IMR-90 (cell line): ENCODE results near the gene DEFB121.

Source experiments
- BHLHE40 ChIP-seq: fragments of 150-350 bp; IDR thresholded peaks from 2 replicates; pipeline ENCODE4 v1.6.1; 2016; ENCODE audit warnings: mild to moderate bottlenecking, low read depth, low read length
- CEBPB ChIP-seq: IDR thresholded peaks from 2 replicates; pipeline ENCODE4 v1.6.1; 2012; ENCODE audit warnings: low read depth, low read length, improper control_type of control experiment
- CTCF ChIP-seq: conservative IDR thresholded peaks from 2 replicates; pipeline ENCODE4 v1.5.1; 2012; ENCODE audit warnings: mild to moderate bottlenecking, low read depth, low read length, improper control_type of control experiment
- ELK1 ChIP-seq: fragments of 150-350 bp; IDR thresholded peaks from 2 replicates; pipeline ENCODE4 v1.6.1; 2016; ENCODE audit warnings: low read depth, mild to moderate bottlenecking, low read length, moderate library complexity, borderline replicate concordance
- FOS ChIP-seq: fragments of 150-350 bp; IDR thresholded peaks from 2 replicates; pipeline ENCODE4 v1.6.1; 2016; ENCODE audit warnings: low read depth, low read length
- MAFK ChIP-seq: IDR thresholded peaks from 2 replicates; pipeline ENCODE4 v1.6.1; 2012; ENCODE audit warnings: low read depth, low read length, improper control_type of control experiment
- MAZ ChIP-seq: IDR thresholded peaks from 2 replicates; pipeline ENCODE4 v1.6.1; 2012; ENCODE audit warnings: low read depth, mild to moderate bottlenecking, low read length, improper control_type of control experiment, moderate library complexity, borderline replicate concordance
- NFE2L2 ChIP-seq: fragments of 150-350 bp; IDR thresholded peaks from 2 replicates; pipeline ENCODE4 v1.6.1; 2016; ENCODE audit warnings: low read depth, mild to moderate bottlenecking, low read length
- POLR2A ChIP-seq: IDR thresholded peaks from 2 replicates; pipeline ENCODE4 v1.6.1; 2012; ENCODE audit warnings: mild to moderate bottlenecking, low read depth, low read length
- RAD21 ChIP-seq: IDR thresholded peaks from 2 replicates; pipeline ENCODE4 v1.6.1; 2012; ENCODE audit warnings: low read length, improper control_type of control experiment
- RFX5 ChIP-seq: IDR thresholded peaks from 2 replicates; pipeline ENCODE4 v1.8.0; 2012; ENCODE audit warnings: low read depth, mild to moderate bottlenecking, low read length, moderate library complexity
- SMC3 ChIP-seq: fragments of 150-350 bp; IDR thresholded peaks from 2 replicates; pipeline ENCODE4 v1.6.1; 2016; ENCODE audit warnings: low read depth, mild to moderate bottlenecking, antibody characterized with exemption, low read length, moderate library complexity
- USF2 ChIP-seq: fragments of 150-350 bp; IDR thresholded peaks from 2 replicates; pipeline ENCODE4 v1.6.1; 2017; ENCODE audit warnings: mild to moderate bottlenecking, antibody characterized with exemption, low read length, low read depth

- no peak for TF ChIP-seq POLR2A
- TF ChIP-seq CTCF, result no peak
- no peak for TF ChIP-seq RAD21
- no peak for TF ChIP-seq BHLHE40
- no peak for TF ChIP-seq SMC3
- TF ChIP-seq NFE2L2, result no peak
- no peak for TF ChIP-seq MAFK
- TF ChIP-seq MAZ, result no peak
- no peak for TF ChIP-seq ELK1
- TF ChIP-seq RFX5, result no peak
- no peak for TF ChIP-seq USF2
- no peak for TF ChIP-seq FOS
- TF ChIP-seq CEBPB, result no peak
Observed at GRCh38 chr20:31449511-31450414, 43.7 kb upstream of the DEFB121 start.
